Liver (tissue), 3 donors: Measurements from ENCODE around the gene FAT1.

Experiments used
- TF ChIP-seq, protein P1 (sequence below): fragments of 150-350 bp; IDR thresholded peaks from 2 replicates; pipeline ENCODE4 v1.5.1; 2017; ENCODE audit warnings: improper control_type of control experiment, low read depth, low read length; ENCODE audit not compliant: missing input control
- TF ChIP-seq, protein P2 (sequence below): IDR thresholded peaks from 2 replicates; pipeline ENCODE4 v1.6.1; 2016; ENCODE audit warnings: antibody characterized with exemption
- TF ChIP-seq, protein P3 (sequence below): IDR thresholded peaks from 2 replicates; pipeline ENCODE4 v1.6.1; 2016; ENCODE audit warnings: antibody characterized with exemption
- donor health status: healthy.
- donor health status: healthy.

DNA sequence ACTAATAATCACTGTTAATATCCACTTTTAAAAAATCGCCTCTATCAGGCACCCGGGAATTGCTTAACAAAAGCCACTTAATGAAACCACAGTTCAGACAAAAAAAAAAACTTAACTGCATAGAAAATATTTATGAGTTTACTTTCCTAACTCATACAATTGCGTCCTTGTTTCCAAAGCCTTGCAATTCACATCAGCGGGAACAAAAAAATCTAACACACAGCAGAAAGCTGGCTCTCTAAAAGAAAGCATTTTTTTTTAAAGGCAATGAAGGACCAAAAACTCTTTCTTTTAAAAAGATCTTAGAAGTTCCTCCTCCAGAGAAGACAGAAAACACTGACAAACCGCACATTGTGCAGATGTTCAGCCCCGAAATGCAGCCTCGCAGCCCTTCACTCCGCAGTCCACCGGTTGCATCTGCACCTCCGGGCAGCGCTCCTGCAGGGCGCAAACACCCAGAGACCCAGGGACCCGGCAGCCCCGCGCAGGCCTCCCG, 812 bp downstream of the FAT1 start:
- TF ChIP-seq, protein P1, sequence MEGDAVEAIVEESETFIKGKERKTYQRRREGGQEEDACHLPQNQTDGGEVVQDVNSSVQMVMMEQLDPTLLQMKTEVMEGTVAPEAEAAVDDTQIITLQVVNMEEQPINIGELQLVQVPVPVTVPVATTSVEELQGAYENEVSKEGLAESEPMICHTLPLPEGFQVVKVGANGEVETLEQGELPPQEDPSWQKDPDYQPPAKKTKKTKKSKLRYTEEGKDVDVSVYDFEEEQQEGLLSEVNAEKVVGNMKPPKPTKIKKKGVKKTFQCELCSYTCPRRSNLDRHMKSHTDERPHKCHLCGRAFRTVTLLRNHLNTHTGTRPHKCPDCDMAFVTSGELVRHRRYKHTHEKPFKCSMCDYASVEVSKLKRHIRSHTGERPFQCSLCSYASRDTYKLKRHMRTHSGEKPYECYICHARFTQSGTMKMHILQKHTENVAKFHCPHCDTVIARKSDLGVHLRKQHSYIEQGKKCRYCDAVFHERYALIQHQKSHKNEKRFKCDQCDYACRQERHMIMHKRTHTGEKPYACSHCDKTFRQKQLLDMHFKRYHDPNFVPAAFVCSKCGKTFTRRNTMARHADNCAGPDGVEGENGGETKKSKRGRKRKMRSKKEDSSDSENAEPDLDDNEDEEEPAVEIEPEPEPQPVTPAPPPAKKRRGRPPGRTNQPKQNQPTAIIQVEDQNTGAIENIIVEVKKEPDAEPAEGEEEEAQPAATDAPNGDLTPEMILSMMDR = no peak
- TF ChIP-seq, protein P2, sequence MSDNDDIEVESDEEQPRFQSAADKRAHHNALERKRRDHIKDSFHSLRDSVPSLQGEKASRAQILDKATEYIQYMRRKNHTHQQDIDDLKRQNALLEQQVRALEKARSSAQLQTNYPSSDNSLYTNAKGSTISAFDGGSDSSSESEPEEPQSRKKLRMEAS = no peak
- TF ChIP-seq, protein P3, sequence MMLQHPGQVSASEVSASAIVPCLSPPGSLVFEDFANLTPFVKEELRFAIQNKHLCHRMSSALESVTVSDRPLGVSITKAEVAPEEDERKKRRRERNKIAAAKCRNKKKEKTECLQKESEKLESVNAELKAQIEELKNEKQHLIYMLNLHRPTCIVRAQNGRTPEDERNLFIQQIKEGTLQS = no peak
